ENCODE measurements around the gene SH2D6. TPM values are rescaled to one million over a fixed set of nuclear protein-coding genes. Genes with fewer than 3 reads are reported as not detected.

SH2D6 gene
- total and polyA plus RNA-seq, 2 donors (not counting 1 experiment from before 2014, with no cell fraction given), result 0.27 to 1.6 TPM

DNA sequence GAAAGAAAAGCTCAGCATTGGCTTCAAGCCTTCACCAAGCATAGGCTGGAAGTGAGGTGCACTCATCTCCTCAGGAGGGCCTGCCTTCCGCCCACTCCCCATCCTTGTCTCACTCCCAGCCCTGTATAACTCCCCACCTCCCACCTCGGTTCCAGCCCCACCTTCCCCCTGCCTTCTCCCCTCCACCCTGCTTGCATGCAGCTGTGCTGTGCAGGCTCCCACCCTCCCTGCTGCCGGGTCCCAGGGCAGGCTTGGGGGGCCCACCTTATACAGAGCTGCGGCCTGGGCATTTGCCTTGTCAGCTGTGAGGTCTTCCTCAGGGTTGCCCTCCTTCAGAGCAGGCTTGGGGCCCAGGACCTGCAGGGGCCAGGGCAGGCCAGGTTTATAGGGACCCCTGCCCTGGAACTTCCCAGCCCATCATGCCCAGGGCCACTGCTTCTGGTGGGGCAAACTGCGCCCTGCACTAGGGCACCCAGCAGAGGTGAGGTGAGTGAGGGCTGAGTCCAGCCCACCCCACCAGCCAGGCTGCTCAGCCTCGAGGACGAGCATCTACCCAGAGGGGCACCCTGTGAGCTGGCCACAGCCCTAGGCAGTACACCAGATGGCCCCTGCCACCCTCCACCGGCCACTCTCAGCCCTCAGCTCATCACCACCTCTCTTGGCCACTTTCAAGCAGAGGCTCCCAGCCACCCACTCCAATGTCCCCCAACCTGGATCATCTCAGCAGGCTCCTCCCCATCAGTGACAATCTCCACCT lies 19.9 kb upstream of the SH2D6 start:
- Histone ChIP-seq H3K4me1 (ENCODE audit: control insufficient read depth in 2 of 2, insufficient read depth in 2 of 2, low read length in 2 of 2) (peaks cover 13 to 18% of the 10 kb centered on the region in 2 donors), H3K79me2 (ENCODE audit: control insufficient read depth, insufficient read depth, low read length) (no peaks in the 10 kb centered on the region), H3K4me2 (replicated peaks; ENCODE audit: low read depth, low read length, poor library complexity, severe bottlenecking) (no peak overlapping the region), H3K36me3 (replicated peaks in 1 of 2; ENCODE audit: control extremely low read depth in 1 of 2, control insufficient read depth in 1 of 2, extremely low read depth in 1 of 2, insufficient read depth in 2 of 2, low read length in 1 of 2) (peaks cover 5 to 79% of the 10 kb centered on the region in 2 experiments), H3K9ac (ENCODE audit: low read length) (no peak overlapping the region), H3K9me3 (ENCODE audit: control extremely low read depth in 1 of 3, control insufficient read depth in 2 of 3, insufficient read depth in 1 of 3, low read length in 2 of 3) (peaks cover 0 to 2% (median 0%) of the 10 kb centered on the region in 3 donors), H4K20me1 (ENCODE audit: control insufficient read depth, insufficient read depth, low read length, poor library complexity, severe bottlenecking) (no peaks in the 10 kb centered on the region), H3K27me3 (replicated peaks in 1 of 4; ENCODE audit: control extremely low read depth in 1 of 4, control insufficient read depth in 3 of 4, insufficient read depth in 4 of 4, low read length in 3 of 4) (no peaks in the 10 kb centered on the region), H3K4me3 (ENCODE audit: control extremely low read depth in 1 of 5, extremely low read depth in 1 of 5, insufficient read depth in 1 of 5, low read depth in 2 of 5, low read length in 4 of 5) (no peak overlapping the region), H2AFZ (ENCODE audit: insufficient read depth, low read depth, low read length, poor library complexity, severe bottlenecking) (no peak overlapping the region), H3K27ac (ENCODE audit: low read length in 2 of 2) (no peak overlapping the region)
- 97% methylated on average over 7 of the region's 8 CpGs for WGBS (ENCODE audit: insufficient coverage)
- intact Hi-C loops (cut with micrococcal nuclease), result no loop called here
- Mint-ChIP-seq H3K27me3 (no peaks in the 10 kb centered on the region), H3K4me3 (no peak overlapping the region), H3K9me3 (ENCODE audit: insufficient read depth) (no peaks in the 10 kb centered on the region), H3K27ac (peak overlapping the region; percentile 61), H3K4me1 (peaks cover 21% of the 10 kb centered on the region)
- no peak for ATAC-seq (ENCODE audit: low read depth)
- ChIA-PET POLR2A (interaction anchor here (1.0 kb wide), 1 partner anchor 15 kb away, joined by 7 read pairs; no protein-coding TSS in a partner anchor), CTCF (no interaction called here)
- TF ChIP-seq, protein P1, sequence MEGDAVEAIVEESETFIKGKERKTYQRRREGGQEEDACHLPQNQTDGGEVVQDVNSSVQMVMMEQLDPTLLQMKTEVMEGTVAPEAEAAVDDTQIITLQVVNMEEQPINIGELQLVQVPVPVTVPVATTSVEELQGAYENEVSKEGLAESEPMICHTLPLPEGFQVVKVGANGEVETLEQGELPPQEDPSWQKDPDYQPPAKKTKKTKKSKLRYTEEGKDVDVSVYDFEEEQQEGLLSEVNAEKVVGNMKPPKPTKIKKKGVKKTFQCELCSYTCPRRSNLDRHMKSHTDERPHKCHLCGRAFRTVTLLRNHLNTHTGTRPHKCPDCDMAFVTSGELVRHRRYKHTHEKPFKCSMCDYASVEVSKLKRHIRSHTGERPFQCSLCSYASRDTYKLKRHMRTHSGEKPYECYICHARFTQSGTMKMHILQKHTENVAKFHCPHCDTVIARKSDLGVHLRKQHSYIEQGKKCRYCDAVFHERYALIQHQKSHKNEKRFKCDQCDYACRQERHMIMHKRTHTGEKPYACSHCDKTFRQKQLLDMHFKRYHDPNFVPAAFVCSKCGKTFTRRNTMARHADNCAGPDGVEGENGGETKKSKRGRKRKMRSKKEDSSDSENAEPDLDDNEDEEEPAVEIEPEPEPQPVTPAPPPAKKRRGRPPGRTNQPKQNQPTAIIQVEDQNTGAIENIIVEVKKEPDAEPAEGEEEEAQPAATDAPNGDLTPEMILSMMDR (IDR thresholded peaks at IDR 0.05), result no peak
- TF ChIP-seq EZH2 (IDR thresholded peaks at IDR 0.05; ENCODE audit: borderline replicate concordance, insufficient read depth, low read depth, low read length, poor library complexity, severe bottlenecking), result no peak
- DNase-seq, result no peak

DNA sequence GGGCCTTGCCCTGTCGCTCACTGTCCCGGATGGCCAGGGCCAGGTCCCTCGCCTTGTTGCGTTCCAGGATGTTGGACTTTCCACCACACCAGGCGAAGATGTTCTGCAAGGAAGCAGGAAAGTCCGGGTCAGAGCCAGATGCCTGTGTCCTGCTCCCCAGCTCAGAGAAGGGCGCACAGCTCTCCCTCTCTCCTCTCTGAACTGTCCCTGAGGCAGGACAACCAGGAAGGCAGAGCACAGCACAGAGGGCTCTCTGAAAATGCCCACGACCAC lies 19.4 kb upstream of the SH2D6 start:
- POLR2A ChIA-PET, result interaction anchor here (1.0 kb wide), 1 partner anchor 15 kb away, joined by 7 read pairs; no protein-coding TSS in a partner anchor
- WGBS (ENCODE audit: insufficient coverage), result 100% methylated on average over 8 of the region's 8 CpGs

More for the DNA sequence above, 19.4 kb upstream of the SH2D6 start:
- Histone ChIP-seq H2AFZ (ENCODE audit: insufficient read depth, low read depth, low read length, poor library complexity, severe bottlenecking) (no peak overlapping the region), H3K27me3 (replicated peaks in 1 of 4; ENCODE audit: control extremely low read depth in 1 of 4, control insufficient read depth in 3 of 4, insufficient read depth in 4 of 4, low read length in 3 of 4) (no peaks in the 10 kb centered on the region), H3K36me3 (replicated peaks in 1 of 2; ENCODE audit: control extremely low read depth in 1 of 2, control insufficient read depth in 1 of 2, extremely low read depth in 1 of 2, insufficient read depth in 2 of 2, low read length in 1 of 2) (peaks cover 5 to 75% of the 10 kb centered on the region in 2 experiments), H3K27ac (ENCODE audit: low read length in 2 of 2) (no peak overlapping the region), H4K20me1 (ENCODE audit: control insufficient read depth, insufficient read depth, low read length, poor library complexity, severe bottlenecking) (no peaks in the 10 kb centered on the region), H3K9ac (ENCODE audit: low read length) (no peak overlapping the region), H3K4me3 (ENCODE audit: control extremely low read depth in 1 of 5, extremely low read depth in 1 of 5, insufficient read depth in 1 of 5, low read depth in 2 of 5, low read length in 4 of 5) (no peak overlapping the region), H3K4me1 (ENCODE audit: control insufficient read depth in 2 of 2, insufficient read depth in 2 of 2, low read length in 2 of 2) (peaks cover 13 to 18% of the 10 kb centered on the region in 2 donors), H3K79me2 (ENCODE audit: control insufficient read depth, insufficient read depth, low read length) (no peaks in the 10 kb centered on the region), H3K4me2 (replicated peaks; ENCODE audit: low read depth, low read length, poor library complexity, severe bottlenecking) (no peak overlapping the region), H3K9me3 (ENCODE audit: control extremely low read depth in 1 of 3, control insufficient read depth in 2 of 3, insufficient read depth in 1 of 3, low read length in 2 of 3) (peaks cover 0 to 4% (median 0%) of the 10 kb centered on the region in 3 donors)
- no peak for DNase-seq
- no peak for ATAC-seq (ENCODE audit: low read depth)
- no peak overlapping the region for H3K4me3 Mint-ChIP-seq
- H3K4me1 Mint-ChIP-seq, result peaks cover 17% of the 10 kb centered on the region
- no peak for TF ChIP-seq EZH2 (IDR thresholded peaks at IDR 0.05; ENCODE audit: borderline replicate concordance, insufficient read depth, low read depth, low read length, poor library complexity, severe bottlenecking)
- TF ChIP-seq, protein P1 (IDR thresholded peaks at IDR 0.05), result no peak
- H3K27me3 Mint-ChIP-seq, result no peaks in the 10 kb centered on the region
- H3K9me3 Mint-ChIP-seq (ENCODE audit: insufficient read depth), result no peaks in the 10 kb centered on the region
- CTCF ChIA-PET, result no interaction called here
- intact Hi-C loops (cut with micrococcal nuclease), result no loop called here
- H3K27ac Mint-ChIP-seq, result peak overlapping the region; percentile 61

All from B cell (primary cell).